GM08714 (cell line): ENCODE data around the gene ARL16.

Experiments used
- H3K4me3 ChIP-seq: fragments of 200-500 bp; sonication (Bioruptor generic); 2 replicates; pipeline ENCODE4 v1.5.1; 2014; ENCODE audit warnings: mild to moderate bottlenecking, low read length, inconsistent platforms
- ZNF274 ChIP-seq: IDR thresholded peaks from 2 replicates; pipeline ENCODE4 v1.6.1; 2012; ENCODE audit warnings: mild to moderate bottlenecking, low read depth, low read length

ARL16 gene

DNA sequence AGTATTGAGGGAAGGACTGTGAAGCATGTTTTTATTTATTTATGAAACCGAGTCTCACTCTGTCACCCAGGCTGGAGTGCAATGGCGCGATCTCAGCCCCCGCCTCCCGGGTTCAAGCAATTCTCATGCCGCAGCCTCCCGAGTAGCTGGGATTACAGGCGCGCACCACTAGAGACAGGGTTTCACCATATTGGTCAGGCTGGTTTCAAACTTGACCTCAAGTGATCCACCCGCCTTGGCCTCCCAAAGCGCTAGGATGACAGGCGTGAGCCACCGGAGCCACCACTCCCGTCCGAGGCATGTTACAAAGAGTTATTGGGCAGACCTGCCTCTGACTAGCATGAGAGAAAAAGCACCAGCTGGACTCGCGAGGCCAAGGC is 22.6 kb upstream of the ARL16 start:
- no peak overlapping the region for H3K4me3 ChIP-seq
- no peak for TF ChIP-seq ZNF274

DNA sequence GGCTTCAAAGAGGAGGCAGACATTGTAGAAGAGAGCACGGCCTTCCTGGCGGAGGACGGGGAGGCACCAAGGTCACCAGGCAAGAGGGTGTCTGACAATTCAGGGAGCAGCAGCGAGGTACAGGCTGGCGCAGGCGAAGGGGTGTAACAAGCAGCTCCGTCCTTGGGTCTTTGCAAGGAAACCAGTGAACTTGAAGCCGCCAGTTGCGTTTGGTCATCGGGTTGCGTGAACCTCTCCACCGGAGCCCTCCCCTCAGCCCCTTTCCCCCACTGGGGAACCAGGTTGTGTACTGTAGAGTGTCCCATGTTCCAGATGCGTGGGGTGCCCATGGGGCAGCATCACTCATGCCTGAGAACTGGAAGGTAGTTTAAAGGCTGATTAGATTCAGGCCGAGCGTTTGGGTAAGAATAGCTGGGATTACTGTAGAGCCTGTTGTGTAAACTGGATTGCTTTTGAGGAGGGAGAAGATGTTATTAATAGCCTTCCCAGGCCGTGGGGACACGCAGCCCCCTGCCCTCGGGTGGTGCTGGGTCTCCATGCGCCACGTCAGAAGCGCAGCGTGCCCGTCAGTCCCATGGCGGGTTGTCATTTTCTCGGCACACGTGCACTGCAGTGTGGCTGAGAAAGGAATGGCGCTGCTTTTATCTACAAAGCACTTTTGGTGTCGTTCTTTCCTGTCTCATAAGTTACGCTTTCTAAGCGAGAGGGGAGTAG is 22.1 kb upstream of the ARL16 start:
- no peak for TF ChIP-seq ZNF274
- no peak overlapping the region for H3K4me3 ChIP-seq

- peak overlapping the region; percentile 95 for H3K4me3 ChIP-seq
- TF ChIP-seq ZNF274: no peak
Measured at GRCh38 chr17:81703747-81704654, 20.4 kb upstream of the ARL16 start.

GRCh38 chr17:81702934-81703746 is 19.5 kb upstream of the ARL16 start, which contains the start of gene MRPL12:
Gene MRPL12, plus strand, starts transcription at chr17:81703367. Its CDS starts 135 bp downstream, at chr17:81703502.
- TF ChIP-seq ZNF274: no peak
- H3K4me3 ChIP-seq: peak within 1 kb of the TSS; percentile 95

GRCh38 chr17:81701288-81702071 is 17.9 kb upstream of the ARL16 start:
- peak overlapping the region; percentile 95 for H3K4me3 ChIP-seq

GRCh38 chr17:81700353-81701287 is 17.0 kb upstream of the ARL16 start:
- TF ChIP-seq ZNF274: no peak
- H3K4me3 ChIP-seq: no peak overlapping the region

More at GRCh38 chr17:81701288-81702071, 17.9 kb upstream of the ARL16 start:
- no peak for TF ChIP-seq ZNF274

GRCh38 chr17:81697261-81698044 is 13.9 kb upstream of the ARL16 start:
- H3K4me3 ChIP-seq: no peak overlapping the region
- no peak for TF ChIP-seq ZNF274

DNA sequence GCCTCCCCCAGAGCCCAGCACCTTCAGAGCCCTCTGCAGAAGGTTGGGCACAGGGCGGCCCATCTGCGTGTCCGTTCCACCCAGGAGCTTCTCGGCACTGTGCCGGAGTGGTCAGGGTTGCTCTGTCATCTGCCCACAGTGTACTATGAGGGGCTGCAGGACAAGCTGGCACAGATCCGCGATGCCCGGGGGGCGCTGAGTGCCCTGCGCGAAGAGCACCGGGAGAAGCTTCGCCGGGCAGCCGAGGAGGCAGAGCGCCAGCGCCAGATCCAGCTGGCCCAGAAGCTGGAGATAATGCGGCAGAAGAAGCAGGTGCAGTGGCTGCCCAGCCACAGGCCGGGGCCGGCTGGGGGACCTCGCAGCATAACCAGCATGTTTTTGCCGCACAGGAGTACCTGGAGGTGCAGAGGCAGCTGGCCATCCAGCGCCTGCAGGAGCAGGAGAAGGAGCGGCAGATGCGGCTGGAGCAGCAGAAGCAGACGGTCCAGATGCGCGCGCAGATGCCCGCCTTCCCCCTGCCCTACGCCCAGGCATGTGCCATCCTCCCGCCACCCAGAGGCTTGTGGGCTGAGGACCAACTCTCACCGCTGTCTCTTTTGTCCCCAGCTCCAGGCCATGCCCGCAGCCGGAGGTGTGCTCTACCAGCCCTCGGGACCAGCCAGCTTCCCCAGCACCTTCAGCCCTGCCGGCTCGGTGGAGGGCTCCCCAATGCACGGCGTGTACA is 12.8 kb upstream of the ARL16 start:
- no peak for TF ChIP-seq ZNF274
- H3K4me3 ChIP-seq: no peak overlapping the region

DNA sequence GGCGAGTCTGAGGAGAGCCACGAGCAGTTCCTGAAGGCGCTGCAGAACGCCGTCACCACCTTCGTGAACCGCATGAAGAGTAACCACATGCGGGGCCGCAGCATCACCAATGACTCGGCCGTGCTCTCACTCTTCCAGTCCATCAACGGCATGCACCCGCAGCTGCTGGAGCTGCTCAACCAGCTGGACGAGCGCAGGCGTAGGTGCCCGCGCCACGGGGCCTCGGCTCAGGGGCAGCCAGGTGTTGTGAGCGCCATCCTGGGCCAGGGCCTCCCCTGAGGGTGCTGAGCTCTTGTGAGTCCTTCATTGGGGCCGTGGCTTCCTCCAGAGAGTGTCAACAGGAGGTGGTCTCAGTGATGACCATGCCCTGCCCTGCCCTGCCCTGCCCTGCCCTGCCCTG is 12.2 kb upstream of the ARL16 start:
- H3K4me3 ChIP-seq: no peak overlapping the region
- no peak for TF ChIP-seq ZNF274

- TF ChIP-seq ZNF274: no peak
- no peak overlapping the region for H3K4me3 ChIP-seq
Measured at GRCh38 chr17:81695211-81695610, 11.6 kb upstream of the ARL16 start.

- H3K4me3 ChIP-seq: no peak overlapping the region
- TF ChIP-seq ZNF274: no peak
Measured at GRCh38 chr17:81694810-81695209, 11.2 kb upstream of the ARL16 start.
